Aorta (tissue), 5 donors: ENCODE measurements around the gene TMTC1. TPM values are rescaled to one million over a fixed set of nuclear protein-coding genes. Genes with fewer than 3 reads are reported as not detected.

ENCODE experiments used
- ATAC-seq: fragments of 200-7000 bp; cut with Tn5 transposase; one replicate; pipeline ENCODE4 v1.9.1; 2022; ENCODE audit warnings: moderate library complexity; ENCODE audit not compliant: low FRiP score
- DNase-seq, 2 donors: peaks; one replicate each; pipeline ENCODE4 v3.0.0-alpha.2; 2020
- H3K27ac ChIP-seq, 2 donors: one replicate each; pipeline ENCODE4 v1.5.1; 2013; ENCODE audit warnings: low read length in 2 of 2, mild to moderate bottlenecking in 2 of 2, moderate library complexity in 2 of 2, control low read depth in 1 of 2, inconsistent platforms in 1 of 2, low read depth in 1 of 2
- H3K27me3 ChIP-seq, 2 donors: one replicate each; pipeline ENCODE4 v1.6.1; 2013; ENCODE audit warnings: control low read depth in 1 of 2, low read length in 1 of 2, mild to moderate bottlenecking in 1 of 2, moderate library complexity in 1 of 2; ENCODE audit not compliant: insufficient read depth in 2 of 2, control insufficient read depth in 1 of 2
- H3K36me3 ChIP-seq, 2 donors: one replicate each; pipeline ENCODE4 v1.6.1; 2013; ENCODE audit warnings: control low read depth in 1 of 2, low read length in 1 of 2, mild to moderate bottlenecking in 1 of 2; ENCODE audit not compliant: insufficient read depth in 2 of 2, control insufficient read depth in 1 of 2
- H3K4me1 ChIP-seq, 2 donors: one replicate each; pipeline ENCODE4 v1.6.1; 2013; ENCODE audit warnings: low read length in 2 of 2, control low read depth in 1 of 2, mild to moderate bottlenecking in 1 of 2, moderate library complexity in 1 of 2; ENCODE audit not compliant: insufficient read depth in 2 of 2, control insufficient read depth in 1 of 2
- H3K4me3 ChIP-seq, 2 donors: one replicate each; pipeline ENCODE4 v1.5.1; 2013; ENCODE audit warnings: low read length in 2 of 2, control low read depth in 1 of 2, mild to moderate bottlenecking in 1 of 2
- H3K9me3 ChIP-seq: one replicate; pipeline ENCODE4 v1.6.1; 2013; ENCODE audit warnings: mild to moderate bottlenecking, low read length; ENCODE audit not compliant: control insufficient read depth
- WGBS, 2 donors: extraction: QIAGEN DNeasy Blood & Tissue Kit; methylation state at CpG; one replicate each; pipeline ENCODE4 v1.1.7; 2013; 5-methylcytosine and 5-hydroxymethylcytosine counted together
- intact Hi-C, 2 donors: fragments of 100-400 bp; cut with DNase I; formaldehyde crosslinking; loops; one replicate each; pipeline versions ENCODE4 v1.14.2 to v1.15.0; 2022
- polyA plus RNA-seq, 2 donors: library from polyadenylated mRNA; stranded (reverse); fragments of 200-250 nt; gene quantifications; one replicate each; pipeline ENCODE4 v1.2.3, GENCODE V29; 2013
- total RNA-seq, 2 donors: library from RNA; stranded (reverse); fragmentation: NEBNext Ultra II Directional; extraction: Animal tissue kit (Norgen Biotek cat#: 25700); gene quantifications; one replicate each; pipeline ENCODE4 v1.2.1, GENCODE V29; 2021
- donor health status: healthy with polysubstance abuse.
- donor health status: Bipolar disorder and iron deficiency.
- donor health status: DM: no; HTN: no; CAD: no.
- donor health status: DM: no; HTN: no; CAD: no.
- donor health status: DM: yes; HTN: yes; CAD: no.

Gene TMTC1
- total and polyA plus RNA-seq, 4 donors = 12.8 to 84.6 (median 46.7) TPM

GRCh38 chr12:29709054-29709453, 74.7 kb downstream of the TMTC1 start:
- intact Hi-C loops = loop anchor here in 1 of 2 donors (5.0 kb wide), 1 partner anchor 67 kb away; no protein-coding TSS in a partner anchor
- Histone ChIP-seq H3K36me3 (no peaks in the 10 kb centered on the region), H3K9me3 (no peaks in the 10 kb centered on the region), H3K27me3 (no peaks in the 10 kb centered on the region), H3K4me1 (peaks cover 6 to 7% of the 10 kb centered on the region in 2 donors), H3K4me3 (no peak overlapping the region), H3K27ac (no peak overlapping the region)
- ATAC-seq = no peak
- DNase-seq = no peak

- ATAC-seq (no peak), DNase-seq (no peak)
- Histone ChIP-seq H3K36me3 (no peaks in the 10 kb centered on the region), H3K9me3 (no peaks in the 10 kb centered on the region), H3K27me3 (no peaks in the 10 kb centered on the region), H3K4me1 (peaks cover 5 to 6% of the 10 kb centered on the region in 2 donors), H3K27ac (no peak overlapping the region), H3K4me3 (no peak overlapping the region)
- WGBS, 2 donors = 91 to 95% methylated on average over 2 of the region's 2 CpGs
- intact Hi-C loops = loop anchor here in 1 of 2 donors (5.0 kb wide), 1 partner anchor 66 kb away; no protein-coding TSS in a partner anchor
Observed at GRCh38 chr12:29707846-29708245, 75.9 kb downstream of the TMTC1 start.

DNA sequence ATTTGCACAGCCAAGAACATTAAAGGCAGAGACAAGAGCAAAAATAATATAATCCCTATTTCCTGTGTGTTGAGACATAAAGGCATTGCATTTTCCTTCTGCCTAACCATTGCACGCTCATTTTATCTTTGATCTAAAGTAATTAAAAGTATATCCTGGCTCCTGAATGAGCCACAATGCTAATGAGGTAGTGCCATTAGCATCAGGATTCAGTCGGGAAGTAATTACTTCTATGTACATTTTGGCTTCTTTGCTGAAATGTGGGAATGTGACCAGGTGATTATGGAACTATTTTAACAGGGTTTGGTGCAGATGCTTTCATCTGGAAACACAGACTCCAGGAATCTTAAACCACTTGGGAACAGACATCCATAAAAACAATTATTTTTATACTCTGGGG, 77.4 kb downstream of the TMTC1 start:
- ATAC-seq = no peak
- WGBS, 2 donors = 70 to 77% methylated on average over 2 of the region's 2 CpGs
- no peak overlapping the region for H3K4me3 ChIP-seq

DNA sequence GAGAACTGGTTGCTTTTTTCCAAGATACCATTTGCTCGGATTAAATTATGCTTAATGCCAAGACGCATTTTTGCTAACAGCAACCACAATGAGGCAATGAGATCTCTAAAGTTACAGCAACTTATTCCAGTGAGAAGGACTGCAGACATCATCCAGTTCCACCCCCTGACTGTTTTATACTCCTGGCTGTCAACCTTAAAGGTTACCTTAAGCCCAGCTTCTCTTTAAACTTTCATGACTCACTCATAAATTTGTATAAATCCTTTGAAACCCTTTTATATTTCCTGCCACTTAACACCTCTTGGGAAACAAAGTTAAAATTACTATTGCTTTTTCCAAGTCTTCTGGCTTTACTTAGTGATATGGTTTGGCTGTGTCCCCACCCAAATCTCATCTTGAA, 80.2 kb downstream of the TMTC1 start:
- intact Hi-C loops = no loop called here
- no peaks in the 10 kb centered on the region for H3K27me3 ChIP-seq
- no peaks in the 10 kb centered on the region for H3K9me3 ChIP-seq
- peaks cover 4 to 6% of the 10 kb centered on the region in 2 donors for H3K4me1 ChIP-seq
- no peak for ATAC-seq
- no peaks in the 10 kb centered on the region for H3K36me3 ChIP-seq
- no peak overlapping the region for H3K27ac ChIP-seq
- 73 to 94% methylated on average over 2 of the region's 2 CpGs for WGBS, 2 donors
- DNase-seq = no peak
- H3K4me3 ChIP-seq = no peak overlapping the region

More for the DNA sequence above, 77.4 kb downstream of the TMTC1 start:
- DNase-seq = no peak
- H3K9me3 ChIP-seq = no peaks in the 10 kb centered on the region
- H3K27me3 ChIP-seq = no peaks in the 10 kb centered on the region
- intact Hi-C loops = loop anchor here in 1 of 2 donors (5.0 kb wide), 1 partner anchor 64 kb away; no protein-coding TSS in a partner anchor
- H3K27ac ChIP-seq = no peak overlapping the region
- peaks cover 5 to 8% of the 10 kb centered on the region in 2 donors for H3K4me1 ChIP-seq
- no peaks in the 10 kb centered on the region for H3K36me3 ChIP-seq

- Histone ChIP-seq H3K4me3 (no peak overlapping the region), H3K4me1 (peaks cover 0 to 6% of the 10 kb centered on the region in 2 donors), H3K27ac (no peak overlapping the region), H3K9me3 (no peaks in the 10 kb centered on the region), H3K36me3 (peaks cover 0 to 5% of the 10 kb centered on the region in 2 donors), H3K27me3 (no peaks in the 10 kb centered on the region)
- intact Hi-C loops = no loop called here
- DNase-seq (no peak), ATAC-seq (no peak)
- WGBS, 2 donors = 97 to 98% methylated on average over 7 of the region's 7 CpGs
Observed at GRCh38 chr12:29702972-29703371, 80.8 kb downstream of the TMTC1 start.

- no peaks in the 10 kb centered on the region for H3K27me3 ChIP-seq
- DNase-seq = no peak
- H3K27ac ChIP-seq = no peak overlapping the region
- intact Hi-C loops = no loop called here
- H3K9me3 ChIP-seq = no peaks in the 10 kb centered on the region
- no peak for ATAC-seq
- H3K36me3 ChIP-seq = peaks cover 0 to 6% of the 10 kb centered on the region in 2 donors
- no peak overlapping the region for H3K4me3 ChIP-seq
- WGBS, 2 donors = 66 to 72% methylated on average over 5 of the region's 5 CpGs
- H3K4me1 ChIP-seq = peaks cover 0 to 6% of the 10 kb centered on the region in 2 donors
Observed at GRCh38 chr12:29702222-29702621, 81.5 kb downstream of the TMTC1 start.

GRCh38 chr12:29700761-29701481, 82.8 kb downstream of the TMTC1 start:
- H3K9me3 ChIP-seq = no peaks in the 10 kb centered on the region
- peaks cover 0 to 6% of the 10 kb centered on the region in 2 donors for H3K4me1 ChIP-seq
- intact Hi-C loops = no loop called here
- peaks cover 0 to 6% of the 10 kb centered on the region in 2 donors for H3K36me3 ChIP-seq
- no peak overlapping the region for H3K4me3 ChIP-seq
- no peak for ATAC-seq
- 27 to 41% methylated on average over 6 of the region's 6 CpGs for WGBS, 2 donors
- no peaks in the 10 kb centered on the region for H3K27me3 ChIP-seq
- H3K27ac ChIP-seq = no peak overlapping the region
- no peak for DNase-seq

- peaks cover 0 to 6% of the 10 kb centered on the region in 2 donors for H3K4me1 ChIP-seq
- ATAC-seq = no peak
- WGBS, 2 donors = 65 to 89% methylated on average over 1 of the region's 1 CpG
- H3K36me3 ChIP-seq = peaks cover 0 to 6% of the 10 kb centered on the region in 2 donors
- no peaks in the 10 kb centered on the region for H3K9me3 ChIP-seq
- H3K27ac ChIP-seq = no peak overlapping the region
- no peak overlapping the region for H3K4me3 ChIP-seq
- H3K27me3 ChIP-seq = no peaks in the 10 kb centered on the region
- intact Hi-C loops = no loop called here
- no peak for DNase-seq
Observed at GRCh38 chr12:29698756-29699155, 85.0 kb downstream of the TMTC1 start.

- Histone ChIP-seq H3K4me3 (no peak overlapping the region), H3K27ac (no peak overlapping the region), H3K36me3 (peaks cover 0 to 6% of the 10 kb centered on the region in 2 donors), H3K9me3 (no peaks in the 10 kb centered on the region), H3K27me3 (no peaks in the 10 kb centered on the region), H3K4me1 (no peaks in the 10 kb centered on the region)
- intact Hi-C loops = no loop called here
- DNase-seq (no peak), ATAC-seq (no peak)
- WGBS, 2 donors = 56 to 57% methylated on average over 3 of the region's 3 CpGs
Observed at GRCh38 chr12:29695800-29696199, 87.9 kb downstream of the TMTC1 start.
